Stimulated activated CD8-positive, alpha-beta memory T cell treated with anti-CD3 and anti-CD28 coated beads, Interleukin-2, amount 100 ng/mL, for 48 hours (primary cell): ENCODE data around the gene CDCA4.
"Not testable (repeated sequence)": the region's sequence is repeated elsewhere in the genome, so short reads cannot be mapped to it uniquely, and the experiment has no call there.

Source experiments
- DNase-seq, 2 donors: peaks; one replicate each; pipeline ENCODE4 v3.0.0-alpha.2; 2020; ENCODE audit warnings: low read depth in 2 of 2

Gene CDCA4

DNA sequence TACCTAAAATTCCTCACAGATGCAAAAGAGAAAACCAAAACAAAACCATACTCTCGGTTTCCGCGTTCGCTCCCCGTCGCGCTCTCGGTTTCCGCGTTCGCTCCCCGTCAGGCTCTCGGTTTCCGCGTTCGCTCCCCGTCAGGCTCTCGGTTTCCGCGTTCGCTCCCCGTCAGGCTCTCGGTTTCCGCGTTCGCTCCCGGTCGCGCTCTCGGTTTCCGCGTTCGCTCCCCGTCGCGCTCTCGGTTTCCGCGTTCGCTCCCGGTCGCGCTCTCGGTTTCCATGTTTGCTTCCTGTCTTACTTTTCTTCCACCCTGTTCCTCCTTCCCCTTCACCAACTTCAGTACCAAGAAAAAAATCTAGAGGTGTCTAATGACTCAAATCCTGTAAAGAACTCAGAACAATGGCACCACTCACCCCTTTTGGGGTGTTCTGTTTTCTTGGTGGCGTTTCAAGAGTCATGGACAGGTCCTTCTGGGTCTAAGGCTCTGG is 12.6 kb upstream of the CDCA4 start:
- not testable (repeated sequence) for DNase-seq

DNA sequence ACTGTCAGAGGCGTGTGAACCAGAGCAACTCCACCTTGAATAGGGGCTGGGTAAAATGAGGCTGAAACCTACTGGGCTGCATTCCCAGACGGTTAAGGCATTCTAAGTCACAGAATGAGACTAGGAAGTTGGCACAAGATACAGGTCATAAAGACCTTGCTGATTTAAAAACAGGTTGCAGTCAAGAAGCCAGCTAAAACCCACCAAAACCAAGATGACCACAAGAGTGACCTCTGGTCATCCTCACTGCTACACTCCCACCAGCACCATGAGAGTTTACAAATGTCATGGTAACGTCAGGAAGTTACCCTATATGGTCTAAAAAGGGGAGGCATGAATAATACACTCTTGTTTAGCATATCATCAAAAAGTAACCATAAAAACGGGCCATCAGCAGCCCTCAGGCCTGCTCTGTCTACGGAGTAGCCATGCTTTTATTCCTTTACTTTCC is 11.6 kb upstream of the CDCA4 start:
- not testable (repeated sequence) for DNase-seq

DNA sequence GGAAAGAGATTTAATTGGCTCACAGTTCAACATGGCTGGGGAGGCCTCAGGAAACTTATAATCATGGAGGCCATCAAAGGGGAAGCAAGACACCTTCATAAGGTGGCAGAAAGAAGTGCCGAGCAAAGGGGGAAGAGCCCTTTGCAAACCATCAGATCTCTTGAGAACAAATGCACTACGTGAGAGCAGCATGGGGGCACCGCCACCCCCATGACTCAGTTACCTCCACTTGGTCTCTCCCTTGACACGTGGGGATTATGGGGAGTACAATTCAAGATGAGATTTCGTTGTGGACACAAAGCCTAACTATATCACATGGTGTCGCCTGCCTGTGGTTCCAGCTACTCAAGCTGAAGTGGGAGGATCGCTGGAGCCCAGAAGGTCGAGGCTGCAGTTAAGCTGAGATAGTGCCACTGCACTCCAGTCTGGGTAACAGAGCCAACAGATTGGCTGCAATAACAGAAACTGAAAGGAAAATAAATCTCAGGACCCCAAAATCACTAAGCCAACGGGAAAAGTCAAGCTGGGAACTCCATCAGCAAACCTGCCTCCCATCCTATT is 10.0 kb upstream of the CDCA4 start:
- no peak for DNase-seq

DNA sequence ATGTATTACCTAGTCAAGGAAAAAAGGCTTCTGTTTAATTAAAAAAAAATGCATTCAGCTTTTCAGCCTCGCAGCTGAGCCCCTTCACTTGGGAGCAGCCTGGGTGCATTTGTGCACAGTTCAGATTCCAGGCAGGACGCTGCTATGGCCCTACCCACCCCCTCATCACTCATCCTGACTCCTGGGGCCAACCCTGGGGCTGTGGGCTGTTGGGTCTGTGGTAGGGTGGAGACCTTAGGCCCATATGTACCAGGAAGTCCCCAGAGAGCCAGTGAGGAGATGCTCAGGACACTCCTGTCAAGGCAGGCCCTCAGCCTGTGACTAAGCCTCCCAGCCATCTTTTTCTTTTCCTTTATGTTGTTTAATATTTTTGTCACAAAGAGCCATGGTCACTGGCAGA is 9.3 kb upstream of the CDCA4 start:
- DNase-seq = no peak

DNA sequence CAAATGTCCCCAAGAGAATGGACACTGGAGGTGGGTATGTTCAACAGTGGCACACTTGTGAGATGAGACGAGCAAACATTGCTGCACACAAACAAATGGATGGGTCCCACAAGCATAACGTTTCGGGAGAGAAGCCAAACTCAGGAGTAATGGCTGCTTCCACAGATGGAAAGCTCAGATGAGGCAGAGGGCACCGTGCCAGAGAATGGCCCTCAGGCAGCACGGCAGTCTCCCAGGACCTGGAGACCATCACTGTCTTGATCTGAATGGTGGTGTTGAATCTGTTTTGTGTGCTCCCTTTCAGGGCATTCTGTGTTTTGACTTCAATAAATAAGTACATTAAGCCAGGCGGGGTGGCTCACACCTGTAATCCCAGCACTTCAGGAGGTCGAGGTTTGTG is 8.5 kb upstream of the CDCA4 start:
- no peak for DNase-seq

DNA sequence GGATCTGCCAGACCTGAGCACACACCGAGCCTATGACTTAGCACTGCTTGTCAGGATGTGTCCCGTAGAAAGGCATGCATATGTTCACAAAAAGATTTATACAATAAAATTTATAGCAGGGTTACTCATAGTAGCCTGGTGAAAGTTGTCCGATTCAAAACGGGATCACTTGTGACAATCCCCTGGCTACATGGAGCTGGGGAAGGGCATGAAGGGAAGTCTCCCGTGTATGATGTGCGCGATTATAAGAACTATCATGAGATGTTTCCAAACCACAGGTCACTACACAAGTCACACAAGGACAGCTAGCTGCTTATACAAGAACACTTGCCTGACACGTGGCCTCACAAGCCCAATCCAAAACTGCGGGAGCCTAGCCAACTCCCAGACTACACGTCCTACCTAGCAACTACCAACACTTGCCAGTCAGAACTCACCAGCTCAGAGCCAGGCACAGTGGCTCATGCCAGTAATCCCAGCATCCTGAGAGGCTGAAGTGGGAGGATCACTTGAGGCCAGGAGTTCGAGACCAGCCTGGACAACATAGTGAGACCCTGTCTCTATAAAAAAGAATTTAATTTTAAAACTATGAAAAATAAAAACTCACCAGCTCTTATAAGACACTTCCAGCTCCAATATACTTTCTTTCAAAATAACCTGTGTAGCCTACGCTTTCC is 7.5 kb upstream of the CDCA4 start:
- no peak for DNase-seq

DNA sequence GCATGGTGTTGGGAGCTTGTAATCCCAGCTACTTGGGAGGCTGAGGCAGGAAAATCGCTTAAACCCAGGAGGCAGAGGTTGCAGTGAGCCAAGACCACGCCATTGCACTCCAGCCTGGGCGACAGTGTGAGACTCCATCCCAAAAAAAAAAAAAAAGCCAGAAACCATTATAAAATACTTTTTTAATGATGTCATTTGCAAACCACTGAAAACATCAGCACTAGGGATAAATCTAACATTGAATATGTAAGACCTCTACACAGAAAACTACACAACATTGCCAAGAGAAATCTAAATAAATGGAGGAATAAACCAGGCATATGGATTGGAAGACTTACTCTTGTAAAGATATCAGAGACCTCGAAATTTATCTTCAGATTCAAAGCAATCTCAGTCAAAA is 6.8 kb upstream of the CDCA4 start:
- DNase-seq = not testable (repeated sequence)

DNA sequence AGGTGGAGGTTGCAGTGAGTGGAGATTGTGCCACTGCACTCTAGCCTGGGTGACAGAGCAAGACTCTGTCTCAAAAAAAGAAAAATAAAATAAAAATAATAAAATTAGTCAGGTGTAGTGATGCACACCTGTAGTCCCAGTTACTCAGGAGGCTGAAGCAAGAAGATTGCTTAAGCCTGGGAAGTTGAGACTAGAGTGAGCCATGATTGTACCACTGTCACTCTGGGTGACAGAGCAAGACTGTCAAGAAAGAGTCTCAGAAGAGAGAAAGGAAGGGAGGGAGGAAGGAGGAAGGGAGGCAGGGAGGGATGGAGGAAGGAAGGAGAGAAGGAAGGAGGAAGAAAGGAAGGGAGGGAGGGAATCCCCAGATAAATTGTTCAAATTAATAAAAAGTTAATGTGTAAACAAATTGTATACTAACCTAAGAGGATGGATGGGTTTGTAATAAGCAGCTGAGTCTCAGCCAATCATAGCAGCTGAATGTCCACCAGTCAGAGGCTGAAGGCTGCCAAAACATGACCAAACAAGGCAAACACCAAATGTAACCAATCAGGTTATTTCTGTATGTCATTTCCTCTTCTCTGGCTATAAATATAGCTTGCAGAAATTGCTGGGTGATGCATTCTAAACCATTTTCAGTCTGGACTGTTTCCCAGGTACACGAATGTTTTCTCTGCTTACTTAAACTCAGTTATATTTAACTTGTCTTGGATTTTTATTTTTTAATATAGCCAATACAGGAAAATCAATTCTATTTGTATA is 6.1 kb upstream of the CDCA4 start:
- no peak for DNase-seq

DNA sequence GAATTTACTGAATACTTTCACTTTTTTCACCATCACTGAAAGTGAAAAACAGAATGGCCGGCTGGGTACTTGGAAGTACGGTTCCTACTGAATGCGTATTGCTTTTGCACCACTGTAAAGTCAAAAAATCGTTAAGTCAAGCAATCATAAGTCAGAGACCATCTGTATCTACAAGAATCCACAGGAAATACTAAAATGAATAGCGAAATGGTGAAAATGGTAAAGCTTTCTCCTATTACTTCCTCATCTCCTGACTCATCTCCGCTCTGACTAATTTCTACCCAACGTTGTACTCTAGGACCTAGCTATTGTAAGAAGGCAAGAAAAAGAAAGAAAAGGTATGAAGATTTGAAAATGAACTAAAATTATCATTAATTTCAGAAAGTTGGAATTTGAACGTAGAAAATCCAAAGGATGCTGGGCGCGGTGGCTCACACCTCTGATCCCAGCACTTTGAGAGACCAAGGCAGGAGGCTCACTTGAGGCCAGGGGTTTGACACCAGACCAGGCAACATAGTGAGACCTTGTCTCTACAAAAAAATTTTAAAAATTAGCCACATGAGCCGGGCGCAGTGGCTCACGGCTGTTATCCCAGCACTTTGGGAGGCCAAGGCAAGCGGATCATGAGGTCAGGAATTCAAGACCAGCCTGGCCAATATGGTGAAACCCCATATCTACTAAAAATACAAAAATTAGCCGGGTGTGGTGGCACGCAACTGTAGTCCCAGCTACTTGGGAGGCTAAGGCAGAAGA is 5.3 kb upstream of the CDCA4 start:
- no peak for DNase-seq

DNA sequence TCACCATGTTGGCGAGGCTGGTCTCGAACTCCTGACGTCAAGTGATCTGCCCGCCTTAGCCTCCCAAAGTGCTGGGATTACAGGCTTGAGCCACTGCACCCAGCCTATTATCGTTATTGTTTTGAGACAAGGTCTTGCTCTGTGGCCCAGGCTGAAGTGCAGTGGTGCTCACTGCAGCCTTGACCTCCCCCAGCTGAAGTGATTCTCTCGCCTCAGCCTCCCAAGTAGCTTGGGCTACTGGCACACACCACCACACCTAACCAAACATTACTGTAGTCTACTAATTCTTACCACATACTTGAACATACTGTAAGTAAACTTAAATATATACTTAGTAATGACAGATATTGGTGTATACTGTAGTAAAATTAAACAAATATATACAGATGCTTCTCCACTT is 4.5 kb upstream of the CDCA4 start:
- DNase-seq = no peak

DNA sequence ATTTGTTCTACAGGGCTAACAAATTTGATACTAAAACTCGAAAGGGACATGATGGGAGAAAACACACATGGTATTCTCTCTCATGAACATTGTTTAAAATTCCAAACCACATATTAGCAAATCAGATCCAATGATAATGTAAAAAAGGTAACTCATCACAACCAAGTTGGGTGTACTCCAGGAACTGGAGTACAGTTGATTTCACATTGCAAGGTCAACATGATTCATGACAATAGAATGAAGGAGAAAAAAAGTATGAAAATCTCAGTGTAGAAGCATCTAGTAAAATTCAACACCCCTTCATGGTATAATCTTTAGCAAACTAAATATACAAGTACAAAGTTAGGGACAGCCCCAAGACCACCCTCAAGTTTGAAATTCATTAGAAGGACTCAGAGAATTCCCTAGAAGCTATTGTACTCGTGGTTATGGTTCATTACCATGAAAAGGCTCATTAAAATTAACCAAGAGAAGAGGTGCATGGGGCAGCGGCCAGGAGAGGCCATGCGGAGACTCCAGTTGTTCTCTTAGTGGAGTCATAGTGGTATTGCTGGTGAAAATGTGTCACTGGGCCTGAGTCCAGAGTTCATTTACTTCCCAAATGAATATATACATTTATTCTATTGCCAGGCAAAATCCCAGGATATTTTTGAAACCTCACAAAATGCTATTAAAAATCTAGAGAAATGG is 3.1 kb upstream of the CDCA4 start:
- DNase-seq = no peak

DNA sequence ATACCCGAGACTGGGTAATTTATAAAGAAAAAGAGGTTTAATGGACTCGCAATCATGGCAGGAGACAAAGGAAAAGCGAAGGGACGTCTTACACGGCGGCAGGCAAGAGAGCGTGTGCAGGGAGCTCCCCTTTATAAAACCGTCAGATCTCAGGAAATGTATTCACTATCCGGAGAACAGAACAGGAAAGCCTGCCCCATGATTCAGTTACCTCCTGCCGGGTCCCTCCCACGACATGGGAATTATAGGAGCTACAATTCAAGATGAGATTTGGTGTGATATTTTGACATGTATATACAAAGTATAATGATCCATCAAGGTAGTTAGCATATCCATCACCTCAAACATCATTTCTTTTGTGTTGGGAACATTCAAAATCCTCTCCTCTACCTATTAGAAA is 2.3 kb upstream of the CDCA4 start:
- DNase-seq = no peak

DNA sequence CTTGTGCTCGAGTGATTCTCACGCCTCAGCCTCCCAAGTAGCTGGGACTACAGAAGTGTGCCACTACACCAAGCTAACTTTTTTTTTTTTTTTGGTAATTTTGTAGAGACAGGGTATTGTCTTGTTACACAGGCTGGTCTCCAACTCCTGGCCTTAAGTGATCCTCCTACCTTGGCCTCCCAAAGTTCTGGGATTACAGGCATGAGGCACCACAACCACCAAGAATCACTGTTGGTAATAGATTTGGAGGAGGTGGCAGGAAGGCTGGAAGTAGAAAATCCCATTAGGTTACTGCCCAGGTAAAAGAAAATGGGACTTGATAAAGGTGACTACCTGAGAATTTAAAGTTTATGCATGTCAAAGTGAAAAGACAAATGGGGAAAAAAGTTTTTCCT is 1.4 kb upstream of the CDCA4 start:
- no peak for DNase-seq

DNA sequence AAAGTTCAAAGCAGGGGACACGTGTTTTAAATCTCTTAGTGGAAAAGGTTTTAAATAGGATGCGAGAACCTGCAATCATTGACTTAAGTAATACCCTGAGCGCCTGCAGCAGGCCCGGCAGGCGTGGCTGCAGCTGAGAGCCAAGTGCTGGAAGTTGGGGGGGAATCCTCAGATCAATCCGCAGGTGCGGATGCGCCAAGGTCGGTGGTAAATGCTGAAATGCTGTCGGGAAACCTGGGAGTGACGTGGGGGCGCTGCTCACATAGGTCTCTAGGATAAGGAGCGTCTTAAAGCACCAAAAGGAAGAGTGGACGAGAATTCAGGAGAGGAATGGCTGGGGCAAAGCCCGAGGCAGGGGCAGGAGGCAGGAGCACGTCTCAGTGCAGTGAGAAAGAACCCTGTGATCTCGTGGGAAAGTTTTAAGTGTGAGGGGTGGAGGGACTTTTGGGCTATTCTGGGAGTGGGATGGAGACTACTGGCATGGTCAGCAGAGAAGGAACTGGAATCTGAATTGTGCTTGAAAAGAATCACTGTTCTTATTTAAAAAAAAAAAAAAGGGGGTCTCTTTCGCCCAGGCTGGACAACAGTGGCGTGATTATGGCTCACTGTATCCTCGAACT is 883 bp upstream of the CDCA4 start:
- DNase-seq = peak in 1 of 2 donors; percentile 17

DNA sequence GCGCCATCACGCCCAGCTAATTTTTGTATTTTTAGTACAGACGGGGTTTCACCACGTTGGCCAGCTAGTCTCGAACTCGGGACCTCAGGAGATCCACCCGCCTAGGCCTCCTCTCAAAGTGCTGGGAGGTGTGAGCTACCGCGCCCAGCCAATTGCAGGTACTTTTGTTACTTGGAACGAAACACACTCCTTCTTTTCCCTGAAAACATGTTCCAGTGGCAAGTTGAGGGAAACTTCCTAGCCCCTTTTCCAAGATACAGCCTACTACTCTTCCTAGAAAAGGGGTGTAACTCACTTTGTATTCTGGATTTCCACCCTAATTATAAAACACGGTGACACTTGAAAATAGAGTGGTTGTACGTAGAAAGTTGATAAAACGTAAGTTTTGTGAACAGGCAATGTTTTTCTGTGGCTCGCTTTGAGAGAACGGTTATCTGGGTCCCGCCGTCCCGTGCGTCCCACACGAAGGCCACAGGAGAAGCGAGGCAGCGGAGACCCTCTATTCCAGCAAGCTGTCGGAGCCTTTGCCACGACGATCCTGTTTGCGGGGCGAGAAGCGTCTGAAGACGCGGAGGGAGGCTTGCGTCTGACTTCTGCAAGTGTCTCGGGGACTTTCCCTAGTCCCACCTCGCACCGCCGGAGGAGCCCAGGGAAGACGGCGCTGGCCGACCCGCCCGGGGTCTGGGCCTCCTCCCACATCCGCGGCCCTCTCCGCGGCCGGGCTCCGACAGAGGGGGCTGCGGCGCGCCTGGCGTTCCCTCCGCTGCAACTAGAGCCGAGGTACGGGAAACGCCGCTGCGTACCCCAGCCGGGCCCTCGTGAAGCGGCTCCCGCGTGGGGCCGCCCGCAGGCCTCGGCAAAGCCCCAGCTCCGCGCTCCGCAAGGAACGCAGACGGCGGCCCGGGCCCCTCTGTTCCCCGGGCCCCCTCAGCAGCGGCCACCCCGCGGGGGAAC is 745 bp downstream of the CDCA4 start:
- DNase-seq = peak; percentile 43 to 46

DNA sequence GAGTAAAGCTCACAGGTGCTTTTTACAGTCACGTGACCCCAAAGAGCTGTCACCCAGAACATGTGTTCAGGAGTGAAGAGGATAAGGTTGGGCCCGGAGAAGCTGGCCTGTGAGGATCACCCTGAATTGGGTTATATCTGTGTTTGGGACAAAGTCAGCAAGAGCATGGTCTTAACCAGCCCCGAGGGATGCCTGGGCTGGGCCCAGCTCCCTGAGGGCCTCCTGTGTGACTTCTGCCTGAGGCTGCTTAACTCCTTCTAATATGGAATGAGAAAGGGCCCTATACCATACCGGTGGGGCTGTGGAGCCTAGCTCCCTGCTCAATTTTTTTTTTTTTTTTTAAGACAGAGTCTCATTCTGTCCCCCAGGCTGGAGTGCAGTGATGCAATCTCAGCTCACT is 2.5 kb downstream of the CDCA4 start:
- DNase-seq = no peak

DNA sequence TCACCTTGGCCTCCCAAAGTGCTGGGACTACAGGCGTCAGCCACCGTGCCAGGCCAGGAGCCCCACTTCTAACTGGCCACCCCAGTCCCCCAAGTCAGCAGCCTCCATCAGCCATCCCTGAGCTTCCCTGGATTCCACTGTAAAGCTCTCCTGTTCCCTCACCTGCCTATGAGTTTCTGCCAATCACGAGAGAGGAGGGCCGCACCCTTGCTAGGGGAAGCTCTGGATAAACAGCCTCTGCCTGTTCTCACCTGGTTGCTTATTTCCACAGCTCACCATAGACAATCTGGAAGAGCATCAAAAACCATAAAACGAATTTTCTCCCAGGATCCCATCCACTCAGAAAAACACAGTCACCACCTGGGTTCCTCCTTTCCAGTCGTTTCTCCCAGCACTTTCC is 5.0 kb downstream of the CDCA4 start:
- DNase-seq = no peak

DNA sequence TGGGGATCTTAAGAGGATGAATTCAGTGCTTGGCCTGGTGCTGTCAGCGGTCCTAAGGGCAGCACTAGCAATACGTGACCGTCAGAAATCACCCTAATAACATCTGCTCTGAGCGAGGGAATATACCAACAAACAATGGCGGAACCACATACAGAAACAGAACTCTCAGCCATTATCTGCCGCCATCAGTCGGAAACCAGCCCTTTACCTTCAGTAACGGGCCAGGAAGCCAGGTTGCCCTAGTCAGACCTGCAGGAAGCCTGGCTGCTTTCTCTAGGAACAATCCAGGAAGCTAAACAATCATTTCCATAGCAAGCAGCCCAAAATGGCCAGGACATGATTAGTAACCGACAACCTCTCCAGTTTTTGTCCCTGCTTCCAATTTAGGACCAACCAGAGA is 5.6 kb downstream of the CDCA4 start:
- no peak for DNase-seq

DNA sequence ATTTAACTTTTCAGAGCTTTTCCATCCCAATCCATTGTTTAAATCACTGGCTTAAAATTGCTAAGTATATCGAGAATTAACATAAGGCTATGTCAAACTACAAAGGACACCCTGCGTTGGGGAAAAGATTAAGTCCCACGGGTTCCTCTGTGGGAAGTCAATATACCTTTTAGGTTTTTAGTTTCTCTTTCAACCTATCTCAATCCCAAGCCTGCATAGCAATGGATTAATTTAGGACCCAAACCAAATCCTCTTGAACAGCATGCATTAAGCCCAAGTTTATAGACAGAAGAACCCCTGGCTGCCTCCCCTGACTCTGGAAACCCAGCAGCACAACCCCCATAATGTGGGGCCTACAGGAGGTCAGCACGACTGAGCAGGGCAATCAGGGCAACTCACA is 6.3 kb downstream of the CDCA4 start:
- no peak for DNase-seq

DNA sequence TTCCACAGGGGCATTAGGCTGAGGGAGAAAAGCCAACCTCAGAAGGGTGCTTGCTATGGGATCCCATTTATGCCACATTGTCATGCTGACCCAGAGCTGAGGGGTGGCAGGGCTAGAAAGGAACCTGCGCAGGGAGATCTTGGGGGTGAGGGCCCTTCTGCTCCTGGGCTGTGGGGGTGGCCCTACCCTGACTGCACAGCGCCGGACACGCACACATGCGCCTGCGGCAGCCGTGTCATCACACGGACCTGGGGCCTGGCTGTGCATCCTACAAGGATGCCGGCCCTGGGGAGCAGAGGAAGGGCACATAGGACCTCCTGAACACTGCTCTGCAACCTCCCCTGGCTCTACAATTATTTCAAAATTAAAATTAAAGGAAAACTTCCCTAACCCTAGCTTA is 6.9 kb downstream of the CDCA4 start:
- no peak for DNase-seq
